Fibroblast of gingiva (primary cell): Measurements from ENCODE around the gene WRAP73.

Experiments used
- DNase-seq: peaks from one replicate; pipeline ENCODE4 v3.0.0-alpha.2; 2011; ENCODE audit warnings: low read depth

The WRAP73 gene

DNA sequence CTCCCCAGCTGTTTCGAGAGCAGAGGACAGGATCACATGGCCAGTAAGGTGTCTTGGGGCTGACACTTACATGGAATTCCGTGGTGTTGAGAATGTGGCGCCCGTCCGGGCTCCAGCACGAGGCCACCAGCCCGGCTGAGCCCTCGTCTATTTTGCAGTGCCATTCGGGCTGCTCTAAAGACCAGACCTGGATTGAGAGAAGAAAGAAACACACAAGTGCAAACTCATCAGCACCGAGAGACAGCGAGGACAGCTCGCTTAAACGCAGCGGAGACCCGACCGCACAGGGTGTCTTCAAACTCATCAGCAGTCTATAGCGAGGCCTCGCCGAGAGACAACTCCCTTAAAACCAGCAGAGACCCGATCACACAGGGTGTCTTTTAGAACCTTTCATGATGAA is 3.3 kb downstream of the WRAP73 start:
- no peak for DNase-seq

DNA sequence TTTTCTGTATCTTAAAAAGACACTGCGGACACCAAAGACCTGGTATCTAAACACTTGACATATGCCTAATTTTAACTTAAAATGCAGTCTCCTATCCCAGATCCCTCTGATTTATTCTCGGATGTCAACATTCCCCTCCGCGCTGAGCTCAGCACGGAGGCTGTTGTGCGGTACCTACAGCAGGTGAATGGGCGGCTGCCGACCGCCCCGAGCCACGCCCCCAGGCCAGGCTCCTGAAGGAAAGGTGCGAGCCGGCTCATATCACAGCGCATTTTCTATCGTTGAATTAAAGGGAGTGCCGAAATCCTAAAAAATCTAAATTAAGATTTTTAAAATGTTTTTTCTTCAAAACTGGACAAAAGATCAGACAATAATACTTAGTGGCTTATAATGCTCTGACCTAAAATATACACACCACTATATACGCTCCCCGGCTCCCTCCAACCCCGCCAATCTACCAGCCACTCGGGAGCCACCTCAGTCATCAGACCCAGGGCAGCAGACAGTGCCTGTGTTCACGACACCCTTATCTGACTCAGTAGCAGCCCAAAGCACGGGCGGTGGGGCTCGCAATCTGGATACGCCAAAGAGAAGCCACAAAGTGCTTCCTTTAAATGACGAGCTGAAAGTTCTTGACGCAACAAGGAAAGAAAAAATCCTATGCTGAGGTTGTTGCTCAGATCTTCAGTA is 4.1 kb downstream of the WRAP73 start:
- no peak for DNase-seq

- DNase-seq, result no peak
Measured at GRCh38 chr1:3645247-3645646, 4.7 kb downstream of the WRAP73 start.

DNA sequence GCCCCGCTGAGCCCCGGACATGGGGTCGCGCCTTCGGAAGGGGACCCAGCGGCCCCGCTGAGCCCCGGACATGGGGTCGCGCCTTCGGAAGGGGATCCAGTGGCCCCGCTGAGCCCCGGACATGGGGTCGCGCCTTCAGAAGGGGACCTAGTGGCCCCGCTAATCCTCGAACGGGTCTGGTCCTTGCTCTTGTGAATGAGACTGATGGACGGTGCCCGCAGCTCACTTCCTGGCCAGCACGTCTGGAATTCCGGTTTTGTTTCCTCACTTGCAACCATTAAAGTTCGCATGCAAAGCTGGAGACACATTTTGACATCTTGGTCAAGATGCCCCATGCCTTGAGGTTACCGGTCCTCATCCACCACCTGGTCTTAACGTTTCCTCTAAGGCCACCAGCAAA is 5.6 kb downstream of the WRAP73 start:
- no peak for DNase-seq

- no peak for DNase-seq
Measured at GRCh38 chr1:3642919-3643675, 6.8 kb downstream of the WRAP73 start.

- DNase-seq, result no peak
Measured at GRCh38 chr1:3641816-3642215, 8.1 kb downstream of the WRAP73 start.

DNA sequence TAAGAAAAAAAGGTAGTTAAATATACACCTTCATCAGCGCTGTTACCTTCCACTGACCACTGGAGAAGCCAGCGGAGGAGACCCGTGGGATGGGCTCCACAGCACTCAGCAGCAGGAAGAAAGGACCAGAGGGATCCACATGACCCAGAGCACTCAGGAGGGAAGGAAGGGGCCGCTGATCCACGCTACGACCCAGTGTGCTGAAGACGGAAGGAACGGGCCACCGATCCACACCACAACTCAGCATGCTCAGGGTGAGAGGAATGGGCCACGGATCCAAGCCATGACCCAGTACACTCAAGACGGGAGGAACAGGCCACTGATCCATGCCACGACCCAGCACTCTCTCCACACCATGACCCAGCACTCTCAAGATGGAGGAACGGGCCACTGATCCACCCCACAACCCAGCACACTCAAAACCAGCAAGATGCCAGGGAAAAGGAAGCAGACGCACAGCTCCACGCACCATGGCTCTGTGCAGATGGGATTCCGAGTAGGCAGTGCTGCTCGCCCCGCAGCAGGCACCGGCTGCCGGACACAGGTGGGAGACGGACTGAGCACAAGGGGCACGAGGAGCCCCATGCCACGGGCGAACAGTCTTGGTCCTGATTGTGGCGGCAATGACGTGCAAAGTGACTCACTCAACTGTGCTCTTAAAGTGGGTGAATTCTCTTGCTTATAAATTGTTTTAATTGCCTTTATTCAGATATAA is 8.7 kb downstream of the WRAP73 start:
- DNase-seq, result no peak

DNA sequence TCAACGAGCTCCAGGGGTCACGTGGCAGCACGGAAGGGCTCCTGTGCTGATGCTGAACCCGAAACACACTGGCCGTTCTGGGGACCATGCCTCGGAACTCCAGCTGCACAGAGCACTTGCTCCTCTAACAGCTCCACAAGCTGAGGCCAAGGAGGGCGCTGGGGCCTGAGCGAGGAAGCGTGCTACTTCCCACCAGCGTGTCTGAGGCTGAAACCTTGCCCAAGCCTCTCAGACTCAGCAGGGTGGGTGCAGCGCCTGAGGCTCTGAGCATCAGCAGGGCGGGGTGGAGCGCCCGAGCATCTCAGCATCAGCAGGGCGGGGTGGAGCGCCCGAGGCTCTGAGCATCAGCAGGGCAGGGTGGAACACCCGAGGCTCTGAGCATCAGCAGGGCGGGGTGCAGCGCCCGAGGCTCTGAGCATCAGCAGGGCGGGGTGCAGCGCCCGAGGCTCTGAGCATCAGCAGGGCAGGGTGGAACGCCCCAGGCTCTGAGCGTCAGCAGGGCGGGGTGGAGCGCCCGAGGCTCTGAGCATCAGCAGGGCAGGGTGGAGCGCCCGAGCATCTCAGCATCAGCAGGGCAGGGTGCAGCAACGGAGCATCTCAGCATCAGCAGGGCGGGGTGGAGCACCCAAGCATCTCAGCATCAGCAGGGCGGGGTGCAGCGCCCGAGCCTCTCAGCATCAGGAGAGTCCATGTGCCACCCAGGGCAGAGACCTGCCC is 9.6 kb downstream of the WRAP73 start:
- DNase-seq, result no peak

GRCh38 chr1:3639397-3639911 is 10.4 kb downstream of the WRAP73 start:
- no peak for DNase-seq

- DNase-seq, result no peak
Measured at GRCh38 chr1:3638676-3639075, 11.2 kb downstream of the WRAP73 start.

GRCh38 chr1:3638027-3638426 is 11.9 kb downstream of the WRAP73 start:
- no peak for DNase-seq

- DNase-seq, result no peak
Measured at GRCh38 chr1:3636531-3636930, 13.4 kb downstream of the WRAP73 start.

GRCh38 chr1:3636080-3636479 is 13.8 kb downstream of the WRAP73 start:
- DNase-seq, result no peak

DNA sequence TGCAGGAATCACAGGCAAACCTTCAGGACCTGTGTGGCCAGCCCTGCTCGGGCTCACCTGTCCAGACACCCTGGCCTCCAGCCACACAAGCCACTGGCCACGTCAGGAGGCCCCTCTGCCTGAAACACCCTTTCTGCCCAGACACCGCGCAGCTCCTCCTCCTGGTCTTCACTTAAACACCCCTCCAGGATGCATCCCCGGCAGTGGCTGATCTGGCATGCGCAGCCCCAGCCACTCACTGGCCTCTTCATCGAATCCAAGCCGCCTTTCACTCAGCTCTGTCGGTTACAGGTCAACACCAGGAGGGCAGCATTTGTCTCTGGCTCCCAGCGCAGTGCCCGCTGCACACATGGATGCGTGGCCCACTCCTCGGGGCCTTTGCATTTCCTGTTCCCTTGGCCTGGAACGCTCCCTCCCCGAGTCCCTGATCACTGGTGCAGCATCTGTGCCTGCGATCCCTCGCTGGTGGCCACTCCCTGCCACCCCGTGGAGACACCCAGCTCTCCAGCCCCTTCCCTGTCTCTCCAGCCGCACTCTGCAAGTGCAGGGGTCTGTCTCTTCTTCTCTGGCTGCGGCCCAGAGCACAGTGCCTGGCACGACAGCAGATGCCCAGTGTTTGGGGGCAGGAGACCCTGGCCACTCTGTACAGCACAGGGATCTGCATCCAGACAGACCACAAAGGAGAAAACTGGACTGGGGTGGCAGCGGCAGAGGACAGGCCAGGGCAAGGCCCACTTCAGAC is 15.7 kb downstream of the WRAP73 start:
- DNase-seq, result no peak

- DNase-seq, result no peak
Measured at GRCh38 chr1:3633344-3634058, 16.4 kb downstream of the WRAP73 start.

DNA sequence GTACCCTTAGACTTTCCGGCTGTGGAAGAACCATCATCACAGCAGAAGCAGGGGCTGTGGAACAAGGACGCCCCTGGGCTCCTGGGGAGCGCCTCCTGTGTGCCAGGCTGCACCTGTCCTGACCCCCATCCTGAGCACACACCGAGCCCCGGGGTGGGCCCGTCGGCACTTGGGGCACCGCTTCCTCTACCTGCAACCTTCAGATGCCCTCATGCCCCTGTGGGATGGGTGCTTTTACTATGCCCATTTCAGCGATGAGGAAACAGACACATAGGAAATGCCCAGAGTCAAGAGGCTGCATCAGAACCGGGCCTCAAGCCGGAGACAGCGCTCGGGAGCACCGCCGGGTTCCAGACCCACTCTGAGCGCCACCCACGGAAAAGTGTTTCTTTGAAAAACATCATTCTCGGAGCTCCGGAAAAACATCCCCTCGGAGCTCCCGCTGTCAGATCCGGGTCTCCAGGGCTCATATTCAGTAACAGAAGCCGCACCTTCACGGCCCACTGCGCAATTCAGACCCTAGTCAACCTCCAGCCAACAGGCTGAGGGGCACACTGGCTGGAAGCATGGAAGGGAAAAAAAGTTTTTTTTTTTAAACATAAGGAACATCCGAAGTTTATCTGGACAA is 17.1 kb downstream of the WRAP73 start:
- no peak for DNase-seq

- DNase-seq, result no peak
Measured at GRCh38 chr1:3632298-3632697, 17.6 kb downstream of the WRAP73 start.

- no peak for DNase-seq
Measured at GRCh38 chr1:3631320-3632260, 18.3 kb downstream of the WRAP73 start.

- DNase-seq, result no peak
Measured at GRCh38 chr1:3630914-3631313, 19.0 kb downstream of the WRAP73 start.
